SHP77 treated with DMSO at 0.1 percent for 48 hours (cell line): ENCODE measurements around the gene AR.

Experiments
- DNase-seq: peaks from one replicate; lab custom pipeline; 2025; lab: John Stamatoyannopoulos, UW

The AR gene, protein sequence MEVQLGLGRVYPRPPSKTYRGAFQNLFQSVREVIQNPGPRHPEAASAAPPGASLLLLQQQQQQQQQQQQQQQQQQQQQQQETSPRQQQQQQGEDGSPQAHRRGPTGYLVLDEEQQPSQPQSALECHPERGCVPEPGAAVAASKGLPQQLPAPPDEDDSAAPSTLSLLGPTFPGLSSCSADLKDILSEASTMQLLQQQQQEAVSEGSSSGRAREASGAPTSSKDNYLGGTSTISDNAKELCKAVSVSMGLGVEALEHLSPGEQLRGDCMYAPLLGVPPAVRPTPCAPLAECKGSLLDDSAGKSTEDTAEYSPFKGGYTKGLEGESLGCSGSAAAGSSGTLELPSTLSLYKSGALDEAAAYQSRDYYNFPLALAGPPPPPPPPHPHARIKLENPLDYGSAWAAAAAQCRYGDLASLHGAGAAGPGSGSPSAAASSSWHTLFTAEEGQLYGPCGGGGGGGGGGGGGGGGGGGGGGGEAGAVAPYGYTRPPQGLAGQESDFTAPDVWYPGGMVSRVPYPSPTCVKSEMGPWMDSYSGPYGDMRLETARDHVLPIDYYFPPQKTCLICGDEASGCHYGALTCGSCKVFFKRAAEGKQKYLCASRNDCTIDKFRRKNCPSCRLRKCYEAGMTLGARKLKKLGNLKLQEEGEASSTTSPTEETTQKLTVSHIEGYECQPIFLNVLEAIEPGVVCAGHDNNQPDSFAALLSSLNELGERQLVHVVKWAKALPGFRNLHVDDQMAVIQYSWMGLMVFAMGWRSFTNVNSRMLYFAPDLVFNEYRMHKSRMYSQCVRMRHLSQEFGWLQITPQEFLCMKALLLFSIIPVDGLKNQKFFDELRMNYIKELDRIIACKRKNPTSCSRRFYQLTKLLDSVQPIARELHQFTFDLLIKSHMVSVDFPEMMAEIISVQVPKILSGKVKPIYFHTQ

DNA sequence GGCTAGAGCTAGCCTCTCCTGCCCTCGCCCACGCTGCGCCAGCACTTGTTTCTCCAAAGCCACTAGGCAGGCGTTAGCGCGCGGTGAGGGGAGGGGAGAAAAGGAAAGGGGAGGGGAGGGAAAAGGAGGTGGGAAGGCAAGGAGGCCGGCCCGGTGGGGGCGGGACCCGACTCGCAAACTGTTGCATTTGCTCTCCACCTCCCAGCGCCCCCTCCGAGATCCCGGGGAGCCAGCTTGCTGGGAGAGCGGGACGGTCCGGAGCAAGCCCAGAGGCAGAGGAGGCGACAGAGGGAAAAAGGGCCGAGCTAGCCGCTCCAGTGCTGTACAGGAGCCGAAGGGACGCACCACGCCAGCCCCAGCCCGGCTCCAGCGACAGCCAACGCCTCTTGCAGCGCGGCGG lies at the start of gene AR:
Gene AR (plus strand): TSS at position 204 of the 400 bp plus-strand sequence. CDS start 1,126 bp downstream, outside the sequence.
- no peak for DNase-seq

DNA sequence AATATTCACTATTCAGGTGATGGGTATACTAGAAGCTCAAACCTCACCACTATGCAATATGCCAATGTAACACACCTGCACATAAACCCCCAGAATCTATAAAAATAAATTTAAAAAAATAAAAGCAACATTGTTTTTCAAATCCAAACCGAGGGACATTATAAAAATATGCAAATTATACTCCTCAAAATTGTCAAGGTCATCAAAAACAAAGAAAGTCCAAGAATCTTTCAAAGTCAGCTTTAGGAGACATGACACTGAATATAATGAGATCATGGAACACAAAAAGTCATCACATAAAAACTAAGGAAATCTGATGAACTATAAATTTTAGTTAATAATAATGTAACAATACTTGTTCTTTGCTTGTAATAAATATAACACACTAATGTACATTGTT lies 43.2 kb upstream of the AR start:
- no peak for DNase-seq

DNA sequence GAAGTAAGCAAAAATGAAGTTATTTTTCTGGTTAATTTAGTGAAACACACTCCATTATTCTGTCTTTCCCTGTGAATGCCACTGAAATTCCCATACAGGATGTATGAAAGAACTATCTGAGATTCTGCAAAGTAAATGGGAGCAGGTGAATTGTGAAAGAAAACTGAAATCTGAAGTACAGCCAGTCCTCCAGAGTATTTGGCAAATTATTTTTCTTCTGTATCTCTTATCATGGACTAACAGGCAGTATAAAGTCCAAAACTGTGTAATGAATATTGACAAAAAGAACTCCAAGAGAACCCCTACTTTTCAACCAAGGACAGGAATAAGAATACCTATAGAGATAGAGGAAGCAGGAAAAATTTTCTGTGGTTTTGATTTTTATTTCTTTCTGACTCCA lies 40.8 kb upstream of the AR start:
- DNase-seq = no peak

DNA sequence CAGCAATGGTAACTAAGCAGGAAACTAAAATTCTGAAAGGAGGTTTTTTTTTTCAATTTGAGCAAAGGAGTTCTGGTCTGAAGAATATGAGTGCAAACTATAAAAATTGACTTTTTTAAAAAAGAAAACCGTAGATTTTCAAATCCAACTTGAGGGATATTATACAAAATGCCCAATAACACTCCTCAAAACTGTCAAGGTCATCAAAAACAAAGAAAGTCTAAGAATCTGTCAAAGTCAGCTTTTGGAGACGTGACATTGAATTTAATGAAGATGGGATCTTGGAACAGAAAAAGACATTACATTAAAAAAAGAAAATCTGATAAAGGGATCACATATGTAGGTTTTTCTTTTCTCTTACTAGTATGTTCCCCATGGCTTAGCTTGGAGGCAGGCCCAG lies 40.4 kb upstream of the AR start:
- DNase-seq = no peak

DNA sequence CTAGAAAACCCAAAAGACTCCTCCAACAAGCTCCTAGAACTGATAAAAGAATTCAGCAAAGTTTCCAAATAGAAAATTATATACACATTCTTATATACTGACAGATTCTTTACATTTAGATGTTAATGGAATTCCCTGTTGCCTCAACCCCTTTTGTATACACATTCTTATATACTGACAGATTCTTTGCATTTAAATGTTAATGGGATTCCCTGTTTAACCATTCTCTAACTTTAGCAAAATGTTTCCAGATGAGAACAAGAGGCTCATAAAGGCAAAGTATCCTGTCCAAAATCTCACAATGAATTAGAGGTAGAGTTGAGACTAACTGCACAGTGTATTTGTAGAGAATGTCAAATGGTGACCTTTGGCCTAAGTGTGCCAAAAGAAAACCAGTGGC lies 23.1 kb upstream of the AR start:
- DNase-seq = no peak

DNA sequence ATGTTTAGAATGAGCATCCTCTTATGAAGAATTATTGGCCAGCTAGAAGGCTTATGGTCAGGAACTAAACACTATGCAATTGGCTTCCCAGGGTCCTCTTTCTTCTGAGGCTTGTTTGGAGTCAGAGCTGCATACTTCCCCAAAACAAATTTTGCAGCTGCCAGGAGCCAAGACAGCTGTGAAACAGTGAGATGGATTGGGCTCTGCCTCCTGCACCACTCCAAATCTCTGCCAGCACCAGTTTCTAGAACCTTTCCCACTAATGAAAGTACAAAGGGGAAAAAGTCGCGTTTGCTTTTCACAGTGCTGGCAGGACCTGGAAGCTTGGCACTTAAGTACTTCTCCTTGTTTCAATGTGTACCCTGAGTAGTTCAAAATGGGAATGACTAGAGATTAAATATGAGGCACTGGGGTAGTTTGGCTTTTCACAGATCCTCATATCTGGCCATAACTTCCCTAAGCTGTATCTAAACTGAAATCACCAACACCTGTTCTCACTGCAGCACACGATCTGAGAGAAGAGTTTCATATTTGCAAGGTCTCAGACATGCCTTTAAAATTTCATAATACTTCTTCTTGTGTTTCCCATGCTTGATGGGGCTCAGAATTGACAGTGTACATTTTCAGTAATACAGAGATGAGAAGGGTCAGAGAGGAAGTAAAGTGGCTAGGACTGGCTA lies 20.7 kb upstream of the AR start:
- DNase-seq = no peak

DNA sequence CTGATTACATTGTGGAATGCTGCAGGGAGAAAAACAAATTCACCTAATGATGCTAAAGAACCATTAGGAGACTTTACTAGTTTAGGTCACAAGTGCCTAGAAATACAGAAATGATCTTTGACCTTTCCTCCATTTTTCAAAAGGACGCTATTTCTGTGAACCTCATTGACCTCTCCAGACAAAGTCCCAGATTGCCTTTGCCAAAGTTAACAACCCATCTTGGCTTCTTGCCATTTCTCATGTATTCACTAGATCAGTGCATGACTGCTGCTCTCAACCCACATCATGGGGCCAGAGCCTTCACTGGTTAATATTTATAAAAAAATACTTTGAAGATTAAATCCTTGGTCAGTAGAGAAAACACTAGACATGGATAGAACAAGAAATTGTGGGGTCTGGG lies 19.9 kb upstream of the AR start:
- DNase-seq = no peak

DNA sequence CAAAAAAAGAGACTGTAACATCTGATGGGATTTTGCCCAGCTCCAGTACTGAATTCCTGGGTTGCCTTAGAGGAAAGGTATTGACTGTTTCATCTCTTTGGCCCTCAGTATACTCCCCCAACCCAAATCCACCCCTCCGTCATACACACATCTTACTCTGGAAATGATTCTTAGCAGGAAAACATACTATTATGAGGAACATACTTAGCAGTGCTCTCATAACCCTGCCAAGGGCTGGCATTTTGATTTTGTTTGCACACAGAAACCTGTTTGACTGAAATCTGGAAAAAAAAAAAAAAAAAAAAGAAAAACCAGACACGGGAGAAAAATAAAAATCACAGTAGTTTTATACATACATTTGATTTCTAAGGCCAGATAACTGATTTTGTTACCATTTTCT lies 19.4 kb upstream of the AR start:
- no peak for DNase-seq

DNA sequence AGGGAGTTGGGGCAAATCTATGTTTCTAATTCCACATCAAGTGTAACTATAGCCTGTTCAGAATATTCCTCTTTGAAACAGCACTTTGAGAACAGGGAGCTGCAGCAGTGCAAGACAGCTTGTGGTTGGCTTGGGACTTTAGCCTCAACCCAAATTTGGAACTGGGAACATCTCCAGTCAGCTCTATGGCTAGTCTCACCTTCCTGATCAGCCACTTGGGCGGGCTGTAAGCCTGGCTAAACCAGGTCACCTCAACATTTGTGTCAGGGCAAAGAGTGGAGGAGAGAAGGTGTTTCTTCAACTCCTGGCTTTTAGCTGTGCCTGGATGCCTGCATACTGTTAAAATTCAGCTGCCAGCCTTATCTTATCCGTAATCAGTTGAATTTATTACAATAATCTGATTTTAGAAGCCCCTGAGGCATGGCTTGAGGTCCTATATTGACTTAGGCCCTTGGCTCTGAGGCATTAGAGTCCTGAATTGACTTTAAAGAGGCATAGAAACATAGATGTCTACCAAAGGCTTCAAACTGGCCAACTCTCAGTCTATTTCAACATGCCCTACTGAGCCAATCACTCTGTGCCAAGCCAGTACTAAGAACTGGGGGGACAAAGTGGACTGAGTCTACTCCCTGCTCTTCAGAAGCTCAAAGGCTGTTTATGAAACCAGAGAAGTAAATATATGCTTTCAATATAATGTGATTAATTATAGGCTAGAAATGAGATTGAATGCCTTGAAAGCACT lies 18.7 kb upstream of the AR start:
- DNase-seq = no peak

DNA sequence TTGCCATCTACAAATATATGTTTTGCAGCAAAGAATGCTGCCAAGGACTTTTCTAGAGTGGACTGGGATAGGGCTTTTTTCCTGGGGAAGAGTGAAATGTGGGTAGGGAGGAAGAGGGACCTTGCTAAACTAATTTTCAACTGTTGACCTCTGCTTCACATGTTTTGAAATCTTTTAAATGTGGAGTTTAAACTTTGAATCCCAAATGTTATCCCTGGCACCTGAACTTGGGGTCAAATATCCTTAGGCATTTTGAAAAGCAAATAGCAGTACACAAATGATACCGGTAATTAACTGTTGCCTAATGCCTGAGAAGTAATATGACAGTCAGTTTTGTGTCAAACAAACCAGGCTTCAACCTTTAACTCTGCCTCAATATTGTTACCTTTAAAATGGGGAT lies 7.3 kb upstream of the AR start:
- DNase-seq = no peak

DNA sequence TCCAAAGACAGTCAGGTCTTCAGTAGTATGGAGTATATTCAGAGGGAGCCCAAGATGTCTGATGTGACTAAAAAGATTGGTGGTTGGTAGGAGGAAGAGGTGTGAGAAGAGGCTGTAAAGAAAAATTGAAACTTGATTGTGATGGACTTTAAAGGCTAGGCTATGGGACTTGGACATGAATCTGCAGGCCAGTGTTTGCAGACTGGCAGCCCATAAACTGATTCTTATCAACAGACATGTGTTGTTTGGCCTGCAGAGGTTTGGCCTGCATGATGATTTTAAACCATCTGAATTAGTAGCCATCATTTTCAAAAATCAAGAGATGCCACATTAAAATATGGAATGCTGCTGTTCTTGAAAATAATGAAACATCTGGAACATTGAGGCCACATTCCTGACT lies 5.4 kb upstream of the AR start:
- no peak for DNase-seq

DNA sequence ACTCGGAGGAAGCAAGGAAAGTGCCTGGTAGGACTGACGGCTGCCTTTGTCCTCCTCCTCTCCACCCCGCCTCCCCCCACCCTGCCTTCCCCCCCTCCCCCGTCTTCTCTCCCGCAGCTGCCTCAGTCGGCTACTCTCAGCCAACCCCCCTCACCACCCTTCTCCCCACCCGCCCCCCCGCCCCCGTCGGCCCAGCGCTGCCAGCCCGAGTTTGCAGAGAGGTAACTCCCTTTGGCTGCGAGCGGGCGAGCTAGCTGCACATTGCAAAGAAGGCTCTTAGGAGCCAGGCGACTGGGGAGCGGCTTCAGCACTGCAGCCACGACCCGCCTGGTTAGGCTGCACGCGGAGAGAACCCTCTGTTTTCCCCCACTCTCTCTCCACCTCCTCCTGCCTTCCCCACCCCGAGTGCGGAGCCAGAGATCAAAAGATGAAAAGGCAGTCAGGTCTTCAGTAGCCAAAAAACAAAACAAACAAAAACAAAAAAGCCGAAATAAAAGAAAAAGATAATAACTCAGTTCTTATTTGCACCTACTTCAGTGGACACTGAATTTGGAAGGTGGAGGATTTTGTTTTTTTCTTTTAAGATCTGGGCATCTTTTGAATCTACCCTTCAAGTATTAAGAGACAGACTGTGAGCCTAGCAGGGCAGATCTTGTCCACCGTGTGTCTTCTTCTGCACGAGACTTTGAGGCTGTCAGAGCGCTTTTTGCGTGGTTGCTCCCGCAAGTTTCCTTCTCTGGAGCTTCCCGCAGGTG lies 637 bp downstream of the AR start:
- no peak for DNase-seq

DNA sequence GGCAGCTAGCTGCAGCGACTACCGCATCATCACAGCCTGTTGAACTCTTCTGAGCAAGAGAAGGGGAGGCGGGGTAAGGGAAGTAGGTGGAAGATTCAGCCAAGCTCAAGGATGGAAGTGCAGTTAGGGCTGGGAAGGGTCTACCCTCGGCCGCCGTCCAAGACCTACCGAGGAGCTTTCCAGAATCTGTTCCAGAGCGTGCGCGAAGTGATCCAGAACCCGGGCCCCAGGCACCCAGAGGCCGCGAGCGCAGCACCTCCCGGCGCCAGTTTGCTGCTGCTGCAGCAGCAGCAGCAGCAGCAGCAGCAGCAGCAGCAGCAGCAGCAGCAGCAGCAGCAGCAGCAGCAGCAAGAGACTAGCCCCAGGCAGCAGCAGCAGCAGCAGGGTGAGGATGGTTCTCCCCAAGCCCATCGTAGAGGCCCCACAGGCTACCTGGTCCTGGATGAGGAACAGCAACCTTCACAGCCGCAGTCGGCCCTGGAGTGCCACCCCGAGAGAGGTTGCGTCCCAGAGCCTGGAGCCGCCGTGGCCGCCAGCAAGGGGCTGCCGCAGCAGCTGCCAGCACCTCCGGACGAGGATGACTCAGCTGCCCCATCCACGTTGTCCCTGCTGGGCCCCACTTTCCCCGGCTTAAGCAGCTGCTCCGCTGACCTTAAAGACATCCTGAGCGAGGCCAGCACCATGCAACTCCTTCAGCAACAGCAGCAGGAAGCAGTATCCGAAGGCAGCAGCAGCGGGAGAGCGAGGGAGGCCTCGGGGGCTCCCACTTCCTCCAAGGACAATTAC lies 1.4 kb downstream of the AR start:
- no peak for DNase-seq

DNA sequence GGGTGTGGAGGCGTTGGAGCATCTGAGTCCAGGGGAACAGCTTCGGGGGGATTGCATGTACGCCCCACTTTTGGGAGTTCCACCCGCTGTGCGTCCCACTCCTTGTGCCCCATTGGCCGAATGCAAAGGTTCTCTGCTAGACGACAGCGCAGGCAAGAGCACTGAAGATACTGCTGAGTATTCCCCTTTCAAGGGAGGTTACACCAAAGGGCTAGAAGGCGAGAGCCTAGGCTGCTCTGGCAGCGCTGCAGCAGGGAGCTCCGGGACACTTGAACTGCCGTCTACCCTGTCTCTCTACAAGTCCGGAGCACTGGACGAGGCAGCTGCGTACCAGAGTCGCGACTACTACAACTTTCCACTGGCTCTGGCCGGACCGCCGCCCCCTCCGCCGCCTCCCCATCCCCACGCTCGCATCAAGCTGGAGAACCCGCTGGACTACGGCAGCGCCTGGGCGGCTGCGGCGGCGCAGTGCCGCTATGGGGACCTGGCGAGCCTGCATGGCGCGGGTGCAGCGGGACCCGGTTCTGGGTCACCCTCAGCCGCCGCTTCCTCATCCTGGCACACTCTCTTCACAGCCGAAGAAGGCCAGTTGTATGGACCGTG lies 2.2 kb downstream of the AR start:
- no peak for DNase-seq

DNA sequence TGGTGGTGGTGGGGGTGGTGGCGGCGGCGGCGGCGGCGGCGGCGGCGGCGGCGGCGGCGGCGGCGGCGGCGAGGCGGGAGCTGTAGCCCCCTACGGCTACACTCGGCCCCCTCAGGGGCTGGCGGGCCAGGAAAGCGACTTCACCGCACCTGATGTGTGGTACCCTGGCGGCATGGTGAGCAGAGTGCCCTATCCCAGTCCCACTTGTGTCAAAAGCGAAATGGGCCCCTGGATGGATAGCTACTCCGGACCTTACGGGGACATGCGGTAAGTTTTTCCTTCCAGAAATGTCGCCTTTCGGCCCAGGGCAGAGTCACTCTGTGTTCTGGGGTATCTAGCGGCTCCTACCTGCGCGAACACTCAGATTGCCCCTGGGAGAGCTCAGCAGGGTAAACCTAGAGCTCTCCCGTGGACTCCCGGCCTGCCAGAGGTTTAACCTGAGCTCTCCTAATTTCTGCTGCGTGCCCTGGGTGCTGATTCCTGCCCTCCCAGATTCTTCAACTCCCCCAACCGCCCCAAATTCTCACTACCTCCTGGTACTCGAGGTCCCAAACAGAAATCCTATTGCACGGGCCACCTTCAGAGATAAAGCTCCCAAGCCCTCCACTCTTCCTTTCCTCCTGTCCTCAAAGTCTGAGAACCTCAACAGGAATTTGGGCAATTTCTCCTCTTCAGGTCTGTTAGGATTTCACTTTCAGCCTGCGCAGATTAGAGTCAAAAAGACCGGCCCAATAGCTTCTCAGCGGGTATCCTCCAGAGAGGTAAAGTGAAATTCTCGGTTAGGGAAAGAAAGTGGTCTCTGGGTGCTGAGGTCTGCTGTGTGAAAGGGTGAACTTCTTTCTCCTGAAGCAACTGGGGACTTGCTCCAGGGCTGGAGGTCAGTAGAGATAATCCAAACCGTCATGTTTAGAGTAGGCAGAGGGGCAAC lies 2.9 kb downstream of the AR start:
- no peak for DNase-seq

DNA sequence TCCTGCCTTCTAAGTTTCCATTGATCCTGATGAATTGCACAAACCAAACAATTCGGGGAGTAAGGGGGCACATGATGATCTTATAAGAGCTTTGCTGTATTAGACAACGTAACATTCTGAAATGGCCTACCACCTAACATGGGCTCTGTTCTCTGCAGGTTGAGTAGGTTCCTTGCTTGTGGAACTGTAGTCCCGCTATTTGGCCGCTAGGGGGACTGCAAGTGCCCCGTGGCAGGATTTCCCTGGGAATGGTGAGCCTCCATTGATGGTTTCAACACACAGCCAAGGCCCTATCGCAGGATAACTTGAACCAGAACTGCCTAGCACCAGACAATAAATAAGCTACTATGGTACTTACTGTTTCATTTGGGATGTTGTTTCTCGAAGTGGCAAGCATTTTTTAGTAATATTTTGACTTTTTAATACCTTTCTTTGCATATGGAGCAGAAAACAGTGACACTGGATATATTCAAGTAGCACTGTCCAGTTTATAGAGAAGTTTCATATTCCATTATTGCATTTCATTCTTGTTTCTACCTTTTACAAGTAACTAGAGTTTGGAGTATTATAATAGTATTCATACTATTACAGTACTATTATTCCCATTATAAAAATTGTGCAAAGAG lies 11.9 kb downstream of the AR start:
- no peak for DNase-seq

DNA sequence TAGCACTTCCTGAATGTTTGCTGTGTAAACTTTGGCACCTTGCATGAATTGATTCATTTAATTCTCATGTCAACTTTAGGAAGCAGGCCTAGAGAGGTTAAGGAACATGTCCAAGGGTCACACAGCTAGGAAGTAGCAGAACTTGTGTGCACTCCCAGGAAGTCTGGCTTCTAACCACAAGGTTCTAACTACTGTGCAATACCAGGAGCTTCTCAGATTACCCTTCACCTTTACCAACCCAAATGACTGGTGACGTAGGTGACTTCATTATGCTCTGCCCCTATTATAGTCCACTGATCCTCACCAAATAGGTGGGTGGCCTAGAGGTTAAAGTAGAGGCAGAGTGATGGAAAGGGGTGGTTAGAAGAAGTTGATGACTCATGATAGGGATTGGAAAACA lies 14.4 kb downstream of the AR start:
- no peak for DNase-seq
